Naive B cell (primary cell): ENCODE data around the gene UQCC5. TPM values are rescaled to one million over a fixed set of nuclear protein-coding genes. Genes with fewer than 3 reads are reported as not detected.

ENCODE experiments used
- ATAC-seq, 2 donors: fragments of 150-1000 bp; cut with Tn5 transposase; 2 replicates each; pipeline ENCODE4 v1.10.0; 2021; ENCODE audit warnings: low read depth in 2 of 2, mild to moderate bottlenecking in 2 of 2, moderate library complexity in 2 of 2
- DNase-seq: peaks from one replicate; pipeline ENCODE4 v3.0.0; 2022
- H3K27ac Mint-ChIP-seq, 6 donors: one replicate each; pipeline ENCODE4 v1.8.0; 2020 to 2022; ENCODE audit warnings: mild to moderate bottlenecking in 6 of 6, mixed read lengths in 6 of 6, moderate library complexity in 5 of 6, inconsistent platforms in 2 of 6
- H3K27me3 Mint-ChIP-seq, 3 donors: one replicate each; pipeline ENCODE4 v1.8.0; 2021 to 2022; ENCODE audit warnings: mixed read lengths in 3 of 3, mild to moderate bottlenecking in 1 of 3
- H3K36me3 Mint-ChIP-seq, 2 donors: one replicate each; pipeline ENCODE4 v1.8.0; 2020 to 2022; ENCODE audit warnings: mixed read lengths in 2 of 2, inconsistent platforms in 1 of 2, mild to moderate bottlenecking in 1 of 2
- H3K4me1 Mint-ChIP-seq, 3 donors: one replicate each; pipeline ENCODE4 v1.8.0; 2020 to 2022; ENCODE audit warnings: mixed read lengths in 3 of 3, inconsistent platforms in 1 of 3, mild to moderate bottlenecking in 1 of 3, moderate library complexity in 1 of 3
- H3K4me3 Mint-ChIP-seq, 8 donors: one replicate each; pipeline ENCODE4 v1.8.0; 2020 to 2022; ENCODE audit warnings: mild to moderate bottlenecking in 8 of 8, mixed read lengths in 8 of 8, moderate library complexity in 8 of 8, inconsistent platforms in 2 of 8
- H3K9me3 Mint-ChIP-seq, 7 donors: one replicate each; pipeline ENCODE4 v1.8.0; 2020 to 2022; ENCODE audit warnings: mixed read lengths in 7 of 7, mild to moderate bottlenecking in 5 of 7, inconsistent platforms in 2 of 7, moderate library complexity in 1 of 7
- polyA plus RNA-seq, 6 donors: library from polyadenylated mRNA; unstranded; fragments of 300-500 nt; fragmentation: Illumina TruSeq; gene quantifications; one replicate each; pipeline ENCODE4 v1.2.3, GENCODE V29; 2021; ENCODE audit warnings: low read depth in 6 of 6

Gene UQCC5
- polyA plus RNA-seq, 6 donors from 2014 or later, result 10.5 to 54.7 (median 20.2) TPM

GRCh38 chr3:52495777-52496602, 40.4 kb upstream of the UQCC5 start:
- Mint-ChIP-seq H3K27ac (no peak overlapping the region), H3K27me3 (peaks cover 0 to 7% (median 0%) of the 10 kb centered on the region in 3 donors), H3K36me3 (peaks cover 0 to 7% of the 10 kb centered on the region in 2 donors), H3K4me3 (no peak overlapping the region), H3K4me1 (peaks cover 14 to 24% (median 22%) of the 10 kb centered on the region in 3 donors), H3K9me3 (no peaks in the 10 kb centered on the region)
- DNase-seq, result no peak
- ATAC-seq, result no peak

- DNase-seq (peak; percentile 27), ATAC-seq (peak; percentile 87 to 93)
- Mint-ChIP-seq H3K4me1 (peaks cover 14 to 22% (median 19%) of the 10 kb centered on the region in 3 donors), H3K9me3 (no peaks in the 10 kb centered on the region), H3K27me3 (peaks cover 0 to 7% (median 0%) of the 10 kb centered on the region in 3 donors), H3K4me3 (peak overlapping the region in 7 of 8 donors; percentile 31 to 83 (median 53)), H3K27ac (peak overlapping the region in 3 of 6 donors; percentile 20 to 88 (median 76)), H3K36me3 (no peaks in the 10 kb centered on the region)
Observed at GRCh38 chr3:52498137-52499054, 38.0 kb upstream of the UQCC5 start.

- Mint-ChIP-seq H3K27me3 (peaks cover 0 to 5% (median 0%) of the 10 kb centered on the region in 3 donors), H3K4me1 (peaks cover 11 to 19% (median 14%) of the 10 kb centered on the region in 3 donors), H3K4me3 (no peak overlapping the region), H3K36me3 (no peaks in the 10 kb centered on the region), H3K27ac (no peak overlapping the region), H3K9me3 (no peaks in the 10 kb centered on the region)
- DNase-seq, result no peak
- no peak for ATAC-seq
Observed at GRCh38 chr3:52501046-52501445, 35.4 kb upstream of the UQCC5 start.

GRCh38 chr3:52502001-52502400, 34.4 kb upstream of the UQCC5 start:
- Mint-ChIP-seq H3K4me3 (no peak overlapping the region), H3K27me3 (peaks cover 0 to under 1% (median 0%) of the 10 kb centered on the region in 3 donors), H3K4me1 (peaks cover 11 to 19% (median 14%) of the 10 kb centered on the region in 3 donors), H3K27ac (no peak overlapping the region), H3K9me3 (no peaks in the 10 kb centered on the region), H3K36me3 (no peaks in the 10 kb centered on the region)
- ATAC-seq, result no peak
- no peak for DNase-seq

- Mint-ChIP-seq H3K27me3 (peaks cover 0 to 8% (median 0%) of the 10 kb centered on the region in 3 donors), H3K27ac (no peak overlapping the region), H3K36me3 (no peaks in the 10 kb centered on the region), H3K4me1 (peaks cover 11 to 19% (median 14%) of the 10 kb centered on the region in 3 donors), H3K9me3 (no peaks in the 10 kb centered on the region), H3K4me3 (no peak overlapping the region)
- DNase-seq, result no peak
- no peak for ATAC-seq
Observed at GRCh38 chr3:52502808-52503350, 33.5 kb upstream of the UQCC5 start.

GRCh38 chr3:52503788-52504424, 32.5 kb upstream of the UQCC5 start:
- no peak for ATAC-seq
- Mint-ChIP-seq H3K27ac (no peak overlapping the region), H3K4me3 (no peak overlapping the region), H3K4me1 (peaks cover 6 to 10% (median 6%) of the 10 kb centered on the region in 3 donors), H3K9me3 (no peaks in the 10 kb centered on the region), H3K27me3 (peaks cover 0 to 8% (median 0%) of the 10 kb centered on the region in 3 donors), H3K36me3 (no peaks in the 10 kb centered on the region)
- no peak for DNase-seq

GRCh38 chr3:52504977-52505376, 31.4 kb upstream of the UQCC5 start:
- DNase-seq (no peak), ATAC-seq (no peak)
- H3K4me3 Mint-ChIP-seq, result no peak overlapping the region
- no peaks in the 10 kb centered on the region for H3K9me3 Mint-ChIP-seq
- peaks cover 0 to 3% (median 0%) of the 10 kb centered on the region in 3 donors for H3K4me1 Mint-ChIP-seq
- peaks cover 0 to 8% (median 0%) of the 10 kb centered on the region in 3 donors for H3K27me3 Mint-ChIP-seq
- H3K27ac Mint-ChIP-seq, result no peak overlapping the region
- no peaks in the 10 kb centered on the region for H3K36me3 Mint-ChIP-seq

- Mint-ChIP-seq H3K4me3 (no peak overlapping the region), H3K4me1 (no peaks in the 10 kb centered on the region), H3K36me3 (no peaks in the 10 kb centered on the region), H3K27ac (no peak overlapping the region), H3K9me3 (no peaks in the 10 kb centered on the region), H3K27me3 (peaks cover 0 to 8% (median 0%) of the 10 kb centered on the region in 3 donors)
- no peak for ATAC-seq
- no peak for DNase-seq
Observed at GRCh38 chr3:52506266-52506966, 30.0 kb upstream of the UQCC5 start.

- H3K36me3 Mint-ChIP-seq, result no peaks in the 10 kb centered on the region
Observed at GRCh38 chr3:52507359-52507758, 29.0 kb upstream of the UQCC5 start.

GRCh38 chr3:52509753-52510328, 26.6 kb upstream of the UQCC5 start:
- ATAC-seq, result no peak
- no peak overlapping the region for H3K27ac Mint-ChIP-seq
- H3K27me3 Mint-ChIP-seq, result peaks cover 0 to 8% (median 0%) of the 10 kb centered on the region in 3 donors
- H3K9me3 Mint-ChIP-seq, result no peaks in the 10 kb centered on the region
- no peak for DNase-seq
- no peaks in the 10 kb centered on the region for H3K4me1 Mint-ChIP-seq
- H3K36me3 Mint-ChIP-seq, result no peaks in the 10 kb centered on the region
- H3K4me3 Mint-ChIP-seq, result no peak overlapping the region

More at GRCh38 chr3:52507359-52507758, 29.0 kb upstream of the UQCC5 start:
- H3K9me3 Mint-ChIP-seq, result no peaks in the 10 kb centered on the region
- peaks cover 0 to 8% (median 0%) of the 10 kb centered on the region in 3 donors for H3K27me3 Mint-ChIP-seq
- H3K4me3 Mint-ChIP-seq, result peak overlapping the region in 1 of 8 donors; percentile 64
- H3K27ac Mint-ChIP-seq, result peak overlapping the region in 1 of 6 donors; percentile 32
- ATAC-seq (no peak), DNase-seq (no peak)
- H3K4me1 Mint-ChIP-seq, result no peaks in the 10 kb centered on the region

GRCh38 chr3:52511509-52511908, 24.9 kb upstream of the UQCC5 start:
- ATAC-seq (no peak), DNase-seq (no peak)
- Mint-ChIP-seq H3K4me1 (no peaks in the 10 kb centered on the region), H3K36me3 (no peaks in the 10 kb centered on the region), H3K27ac (no peak overlapping the region), H3K4me3 (no peak overlapping the region), H3K9me3 (no peaks in the 10 kb centered on the region), H3K27me3 (peaks cover 0 to 8% (median 0%) of the 10 kb centered on the region in 3 donors)

GRCh38 chr3:52512105-52512504, 24.3 kb upstream of the UQCC5 start:
- Mint-ChIP-seq H3K36me3 (no peaks in the 10 kb centered on the region), H3K27ac (no peak overlapping the region), H3K27me3 (peaks cover 0 to 6% (median 0%) of the 10 kb centered on the region in 3 donors), H3K4me1 (no peaks in the 10 kb centered on the region), H3K4me3 (no peak overlapping the region), H3K9me3 (no peaks in the 10 kb centered on the region)
- DNase-seq, result no peak
- no peak for ATAC-seq
